HG02852 (cell line): ENCODE data around the gene ABL2.
"Not testable (repeated sequence)": the region's sequence is repeated elsewhere in the genome, so short reads cannot be mapped to it uniquely, and the experiment has no call there.

Source experiments
- ATAC-seq: cut with Tn5 transposase; IDR thresholded peaks from one replicate; pipeline ENCODE4 v1.9.1; 2021; ENCODE audit warnings: mild to moderate bottlenecking, moderate library complexity; ENCODE audit not compliant: unreplicated experiment

Gene ABL2

GRCh38 chr1:179217943-179218507, 11.5 kb downstream of the ABL2 start:
- no peak for ATAC-seq

GRCh38 chr1:179213317-179213716, 16.2 kb downstream of the ABL2 start:
- not testable (repeated sequence) for ATAC-seq

DNA sequence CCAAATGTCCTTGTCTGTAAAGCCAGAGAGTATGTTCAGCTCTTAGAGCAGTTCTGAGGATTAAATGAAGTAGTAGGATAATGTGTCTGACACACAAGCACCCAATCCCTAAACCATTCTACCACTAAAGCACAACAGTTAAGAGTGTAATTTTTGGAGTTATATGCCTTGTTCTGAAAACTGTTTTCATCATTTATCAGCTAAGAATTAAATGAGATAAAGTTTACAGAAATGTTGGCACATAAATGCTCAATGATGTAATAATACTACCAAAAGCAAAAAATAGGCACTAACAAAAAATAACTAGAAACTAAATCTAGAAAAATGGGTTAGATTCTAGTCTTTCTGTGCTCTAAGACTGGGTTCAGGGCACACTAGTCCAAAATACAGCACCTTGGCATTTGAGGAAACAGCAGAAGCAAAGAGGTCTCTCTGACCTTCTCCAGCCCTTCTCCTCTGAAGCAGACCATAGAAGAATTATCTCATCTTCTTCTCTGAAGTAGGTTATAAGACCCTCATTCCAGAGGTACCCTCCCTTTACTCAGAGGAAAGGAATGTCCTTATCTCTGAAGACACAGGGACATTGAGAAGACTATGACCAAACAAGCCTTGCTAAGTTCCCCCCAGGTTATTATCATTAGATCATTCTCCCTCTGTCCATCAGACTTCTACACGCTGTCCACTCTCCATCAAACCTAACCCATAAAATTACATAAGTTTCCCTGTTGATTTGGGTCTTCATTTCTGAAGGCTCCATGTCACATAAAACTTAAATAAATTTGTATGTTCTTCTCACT, 20.6 kb downstream of the ABL2 start:
- no peak for ATAC-seq

DNA sequence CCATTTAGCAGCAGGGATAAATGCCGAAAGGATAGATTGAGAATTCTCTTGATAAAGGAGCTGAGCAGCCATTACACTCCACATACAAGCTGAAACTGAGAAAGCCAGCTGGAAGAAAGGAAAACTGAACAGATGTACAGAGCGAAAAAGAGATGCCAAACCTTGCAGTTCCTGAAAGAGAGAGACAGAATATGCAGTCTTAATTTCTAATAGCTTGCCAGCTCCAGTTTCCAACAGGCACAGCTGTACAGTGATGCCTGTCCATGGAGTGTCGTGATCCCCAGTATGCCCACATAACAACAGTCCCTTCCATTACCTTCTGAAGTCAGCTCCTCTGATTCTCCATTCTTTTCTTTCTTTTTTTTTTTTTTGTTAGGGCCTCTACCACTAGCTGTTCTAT, 22.7 kb downstream of the ABL2 start:
- no peak for ATAC-seq

DNA sequence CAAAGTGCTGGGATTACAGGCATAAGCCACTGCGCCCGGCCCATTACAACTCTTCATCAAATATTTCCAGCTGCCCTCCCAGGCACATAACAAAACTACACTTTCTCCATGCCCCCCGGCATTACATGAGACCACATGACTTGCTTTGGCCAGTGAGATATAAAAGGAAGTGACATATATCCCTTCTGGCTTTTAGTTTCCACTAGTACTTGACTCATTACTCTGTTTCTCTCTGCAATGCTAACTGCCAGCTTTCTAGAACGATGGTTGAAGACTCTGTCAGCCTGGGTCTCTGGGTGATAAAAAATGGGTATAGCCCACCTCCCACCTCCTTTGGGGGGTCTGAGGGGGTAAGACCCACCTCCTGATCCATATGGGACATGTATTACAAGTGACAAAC, 24.2 kb downstream of the ABL2 start:
- ATAC-seq = no peak

DNA sequence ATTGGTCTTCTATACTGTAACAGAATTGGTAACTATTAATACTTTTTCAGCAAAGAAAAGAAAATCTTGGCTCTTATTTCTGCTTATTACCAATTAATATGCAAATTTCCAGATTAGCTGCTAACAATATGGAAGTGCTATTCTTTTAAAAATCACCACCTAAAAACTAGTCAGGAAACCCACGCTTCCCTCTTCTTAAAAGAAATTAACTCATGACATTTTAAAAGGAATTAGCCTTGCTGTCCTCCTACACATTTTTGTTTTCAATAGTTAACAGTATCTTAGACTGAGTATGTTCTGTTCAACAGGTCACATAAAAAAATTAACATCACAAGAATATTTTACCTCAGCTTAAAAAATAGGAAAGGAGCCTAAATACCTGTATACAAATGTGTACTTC, 27.3 kb downstream of the ABL2 start:
- no peak for ATAC-seq

DNA sequence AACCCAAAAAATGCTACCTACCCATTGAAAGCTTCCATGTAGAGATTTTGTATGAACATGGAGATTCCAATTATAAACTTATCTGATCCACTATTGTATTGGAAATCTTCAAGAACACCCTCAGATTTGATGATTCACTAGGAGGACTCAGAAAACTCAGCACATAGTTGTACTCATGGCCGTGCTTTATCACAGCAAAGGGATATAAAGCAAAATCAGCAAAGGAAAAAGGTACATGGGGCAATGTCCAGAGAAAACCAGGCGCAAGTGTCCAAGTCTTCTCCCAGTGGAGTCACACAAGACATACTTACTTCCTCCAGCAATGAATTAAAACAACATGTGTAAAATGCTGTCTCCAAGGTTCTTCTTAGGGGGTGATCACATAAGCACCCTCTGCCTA, 28.9 kb downstream of the ABL2 start:
- no peak for ATAC-seq

- ATAC-seq = no peak
Measured at GRCh38 chr1:179197690-179198297, 31.7 kb downstream of the ABL2 start.

GRCh38 chr1:179195857-179196256, 33.6 kb downstream of the ABL2 start:
- ATAC-seq = not testable (repeated sequence)

GRCh38 chr1:179195376-179195775, 34.1 kb downstream of the ABL2 start:
- ATAC-seq = no peak

DNA sequence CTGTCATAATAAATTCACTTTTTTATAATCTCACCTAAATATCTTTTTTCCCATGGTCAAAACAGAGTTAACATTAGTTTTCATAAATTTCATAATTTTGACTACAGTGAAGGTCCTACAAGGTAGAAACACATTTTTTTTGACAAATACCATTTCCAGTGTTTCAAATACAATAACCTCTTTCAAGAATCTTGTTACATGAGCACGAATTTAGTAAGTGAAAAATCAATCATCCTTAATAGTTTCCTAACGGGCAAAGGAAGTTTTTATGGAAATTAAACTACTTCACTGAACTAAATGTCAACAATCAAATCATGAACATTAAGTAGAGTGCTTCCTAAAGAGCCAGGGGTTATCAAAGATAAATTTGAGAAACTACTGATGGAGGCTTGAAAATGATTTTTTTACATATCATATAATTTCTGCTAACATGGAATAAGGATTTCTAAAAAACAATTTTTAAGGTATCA, 35.4 kb downstream of the ABL2 start:
- no peak for ATAC-seq

DNA sequence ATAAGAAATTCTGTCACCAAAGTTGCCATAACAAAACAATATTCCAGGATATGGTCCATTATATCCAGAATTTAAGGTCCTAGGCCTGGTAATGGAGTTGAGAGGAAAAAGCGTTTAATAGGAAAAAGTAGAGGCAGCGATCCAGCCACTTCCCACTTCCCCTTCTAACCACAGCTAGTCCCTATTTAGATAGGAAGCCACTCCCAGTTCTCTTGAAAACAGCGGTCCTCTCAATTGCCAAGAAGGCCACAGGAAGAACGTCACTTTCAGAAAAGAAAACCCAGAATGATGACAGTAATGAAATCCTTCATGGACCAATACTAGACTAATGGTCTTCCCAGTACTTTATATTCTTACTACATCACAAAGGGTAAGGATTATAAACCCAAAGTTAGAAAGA, 38.6 kb downstream of the ABL2 start:
- ATAC-seq = no peak

DNA sequence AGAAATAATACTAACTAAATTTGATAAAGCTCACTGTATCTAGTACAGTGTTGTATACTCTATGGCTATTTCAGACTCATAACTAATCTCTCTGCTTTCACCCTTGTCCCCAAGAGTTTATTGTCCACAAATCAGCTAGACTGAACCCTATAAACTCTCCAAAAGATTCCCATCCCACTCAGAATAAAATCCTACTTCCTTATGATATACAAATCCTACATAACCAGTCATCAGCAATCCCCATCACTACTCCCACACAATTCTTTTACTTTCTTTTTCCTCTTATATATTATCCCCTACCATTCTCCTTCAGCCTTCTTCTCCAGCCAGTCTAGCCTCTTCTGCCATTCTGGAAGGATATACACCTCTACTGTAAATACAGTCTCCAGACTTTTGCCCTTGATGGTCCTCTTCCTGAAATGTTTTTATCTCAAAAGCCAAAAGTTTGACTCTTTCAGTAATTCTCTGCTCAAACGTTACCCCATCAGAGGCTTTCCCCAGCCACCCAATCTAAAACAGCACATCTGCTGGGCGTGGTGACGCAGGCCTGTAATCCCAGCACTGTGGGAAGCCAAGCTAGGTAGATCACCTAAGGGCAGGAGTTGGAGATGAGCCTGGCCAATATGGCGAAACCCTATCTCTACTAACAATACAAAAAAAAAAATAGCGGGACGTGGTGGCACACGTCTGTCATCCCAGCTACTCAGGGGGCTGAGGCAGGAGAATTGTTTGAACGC, 41.6 kb downstream of the ABL2 start:
- no peak for ATAC-seq

DNA sequence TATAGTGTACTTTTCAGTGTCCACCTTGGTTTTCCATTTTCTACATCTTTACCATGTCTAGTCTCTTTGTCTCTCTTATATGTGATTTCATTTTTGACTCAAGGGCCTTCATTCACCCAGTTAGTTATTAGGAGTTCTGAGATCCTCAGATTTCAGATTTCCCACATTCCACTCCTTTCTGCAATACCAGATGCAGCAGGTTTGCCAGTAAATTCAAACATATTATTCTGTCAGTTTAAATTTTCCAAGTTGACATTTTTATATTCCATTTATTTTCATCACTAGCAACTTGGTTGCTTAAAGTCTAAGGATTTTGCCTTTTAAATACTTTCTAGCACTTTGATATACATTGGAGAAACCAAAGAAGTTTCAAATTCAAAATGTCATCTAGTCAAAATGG, 42.4 kb downstream of the ABL2 start:
- no peak for ATAC-seq

DNA sequence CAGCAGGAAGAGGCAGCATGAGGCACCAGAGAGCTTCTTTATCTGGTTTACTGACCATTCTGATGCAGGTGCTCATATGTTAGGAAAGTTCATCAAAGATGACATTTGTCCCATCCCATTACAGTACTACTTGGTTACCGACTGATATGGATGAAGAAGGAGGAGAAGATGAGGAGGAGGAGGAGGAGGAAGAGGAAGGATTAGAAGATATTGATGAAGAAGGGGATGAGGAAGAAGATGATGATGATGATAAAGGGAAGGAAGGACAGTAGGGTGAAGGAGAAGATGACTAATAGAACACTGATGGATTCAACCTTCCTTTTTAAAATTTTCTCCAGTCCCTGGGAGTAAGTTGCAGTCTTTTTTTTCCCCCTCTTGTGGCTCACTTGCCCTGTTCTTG, 45.1 kb downstream of the ABL2 start:
- ATAC-seq = no peak

DNA sequence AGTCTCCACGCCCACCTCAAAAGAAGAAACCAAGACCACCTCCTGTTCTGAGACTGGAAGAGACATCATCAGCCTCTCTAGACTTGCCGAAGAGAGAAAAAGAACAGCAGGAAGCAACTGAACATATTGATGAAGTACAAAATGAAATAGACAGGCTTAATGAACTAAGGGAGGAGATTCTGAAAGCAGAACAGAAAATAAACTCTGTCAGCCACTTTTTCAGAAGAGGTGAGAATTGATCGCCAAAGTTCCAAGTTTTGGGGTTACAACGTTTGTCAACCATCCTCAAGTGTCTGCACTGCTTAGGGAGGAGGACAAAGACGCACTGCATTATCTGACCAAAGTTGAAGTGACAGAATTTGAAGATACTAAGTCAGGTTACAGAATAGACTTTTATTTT, 45.6 kb downstream of the ABL2 start:
- ATAC-seq = no peak

GRCh38 chr1:179178950-179179349, 50.5 kb downstream of the ABL2 start:
- ATAC-seq = no peak

- ATAC-seq = no peak
Measured at GRCh38 chr1:179178183-179178582, 51.3 kb downstream of the ABL2 start.

DNA sequence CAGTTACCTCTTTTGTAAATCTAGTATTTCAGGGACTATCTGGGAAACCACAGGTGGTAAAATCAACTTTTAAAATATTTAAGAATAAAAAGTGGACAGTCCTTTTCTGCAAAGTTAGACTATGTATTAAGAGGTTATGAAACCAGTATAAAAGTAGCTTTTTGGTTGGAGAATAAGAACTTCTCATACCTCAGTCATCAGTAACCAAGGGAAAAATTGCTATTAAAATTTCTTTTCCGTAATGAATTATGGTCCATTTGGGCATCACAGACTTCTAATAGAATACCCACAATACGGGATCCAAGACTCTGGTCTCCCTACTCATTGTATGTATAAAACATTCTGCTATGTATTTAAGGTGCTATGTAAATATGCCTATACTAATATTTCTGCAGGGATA, 51.9 kb downstream of the ABL2 start:
- ATAC-seq = no peak

- no peak for ATAC-seq
Measured at GRCh38 chr1:179177182-179177581, 52.3 kb downstream of the ABL2 start.

- no peak for ATAC-seq
Measured at GRCh38 chr1:179175011-179175841, 54.3 kb downstream of the ABL2 start.
